ENCODE results near the gene ECHS1.

The ECHS1 gene

DNA sequence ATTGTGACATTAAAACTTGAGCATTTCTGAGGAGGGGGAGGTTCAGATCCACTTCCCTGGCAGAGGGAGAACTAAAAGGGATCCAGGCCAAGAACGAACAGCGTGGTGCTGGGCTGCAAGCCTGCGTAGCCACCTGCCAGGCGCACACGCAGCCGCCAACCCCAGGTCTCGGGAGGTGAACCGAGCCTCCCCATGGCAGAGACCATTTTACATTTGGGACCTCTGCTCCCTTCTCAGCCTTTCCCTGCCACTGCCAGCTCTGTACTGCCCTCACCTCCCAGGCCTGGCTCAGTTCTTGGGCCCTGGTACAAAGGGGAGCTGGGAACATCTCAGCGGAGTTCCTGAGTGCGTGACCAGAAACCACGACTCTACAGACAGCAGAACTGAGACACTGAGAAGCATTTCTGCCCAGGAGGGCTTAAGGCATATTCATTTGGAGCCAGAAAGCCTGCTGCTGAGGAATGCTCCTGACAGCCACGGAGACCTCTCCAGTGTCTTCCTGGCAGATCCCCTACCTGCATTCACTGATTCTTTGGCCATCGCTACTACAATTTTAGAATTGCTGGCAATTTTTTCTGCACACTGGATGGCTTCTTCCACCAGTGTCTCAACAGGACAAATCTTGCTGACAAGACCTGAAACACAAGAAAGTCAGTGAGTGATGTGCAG, 7.6 kb downstream of the ECHS1 start:
- no peak for DNase-seq (ENCODE audit: extremely low read depth, low read depth)
- TF ChIP-seq, protein P1, sequence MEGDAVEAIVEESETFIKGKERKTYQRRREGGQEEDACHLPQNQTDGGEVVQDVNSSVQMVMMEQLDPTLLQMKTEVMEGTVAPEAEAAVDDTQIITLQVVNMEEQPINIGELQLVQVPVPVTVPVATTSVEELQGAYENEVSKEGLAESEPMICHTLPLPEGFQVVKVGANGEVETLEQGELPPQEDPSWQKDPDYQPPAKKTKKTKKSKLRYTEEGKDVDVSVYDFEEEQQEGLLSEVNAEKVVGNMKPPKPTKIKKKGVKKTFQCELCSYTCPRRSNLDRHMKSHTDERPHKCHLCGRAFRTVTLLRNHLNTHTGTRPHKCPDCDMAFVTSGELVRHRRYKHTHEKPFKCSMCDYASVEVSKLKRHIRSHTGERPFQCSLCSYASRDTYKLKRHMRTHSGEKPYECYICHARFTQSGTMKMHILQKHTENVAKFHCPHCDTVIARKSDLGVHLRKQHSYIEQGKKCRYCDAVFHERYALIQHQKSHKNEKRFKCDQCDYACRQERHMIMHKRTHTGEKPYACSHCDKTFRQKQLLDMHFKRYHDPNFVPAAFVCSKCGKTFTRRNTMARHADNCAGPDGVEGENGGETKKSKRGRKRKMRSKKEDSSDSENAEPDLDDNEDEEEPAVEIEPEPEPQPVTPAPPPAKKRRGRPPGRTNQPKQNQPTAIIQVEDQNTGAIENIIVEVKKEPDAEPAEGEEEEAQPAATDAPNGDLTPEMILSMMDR (IDR thresholded peaks at IDR 0.05; ENCODE audit: low read depth, low read length): no peak

DNA sequence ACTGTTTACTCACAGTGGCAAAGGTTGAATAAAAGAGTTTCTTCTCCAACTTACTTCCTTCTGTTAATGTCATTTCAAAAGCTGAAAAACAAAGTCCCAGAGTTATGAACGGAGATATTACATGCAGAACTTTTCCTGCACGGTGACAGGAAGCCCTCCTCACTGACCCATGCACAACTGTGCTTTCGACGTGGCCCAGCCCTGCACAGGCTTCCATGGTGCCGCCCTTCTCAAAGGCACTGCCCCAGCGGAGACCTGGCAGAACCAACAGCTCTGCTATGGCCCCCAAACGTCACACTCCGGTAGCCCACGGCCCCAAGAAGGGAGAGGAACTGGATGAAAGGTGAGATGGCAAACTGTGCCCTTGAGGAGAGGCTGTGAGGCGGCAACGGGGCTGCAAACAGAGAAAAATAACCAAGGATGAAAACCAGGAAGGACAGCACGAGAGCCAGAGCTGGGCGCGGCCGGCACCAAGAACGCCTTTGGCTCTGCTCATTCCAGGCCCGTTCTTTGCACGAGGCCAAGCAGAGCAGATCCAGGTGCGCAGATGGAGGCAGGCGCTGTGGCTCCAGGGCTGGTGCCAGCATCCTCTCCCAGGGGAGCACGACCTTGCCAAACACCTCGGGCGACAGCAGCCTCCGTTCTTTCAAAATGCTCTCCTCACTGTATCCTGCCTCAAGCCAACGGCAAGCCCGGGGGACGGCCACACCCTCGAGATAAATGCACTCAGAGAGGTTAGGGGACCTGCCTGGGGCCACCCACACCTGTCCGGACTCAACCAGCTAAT, 8.3 kb downstream of the ECHS1 start:
- TF ChIP-seq, protein P1 (IDR thresholded peaks at IDR 0.05; ENCODE audit: low read depth, low read length): no peak
- no peak for DNase-seq (ENCODE audit: extremely low read depth, low read depth)

DNA sequence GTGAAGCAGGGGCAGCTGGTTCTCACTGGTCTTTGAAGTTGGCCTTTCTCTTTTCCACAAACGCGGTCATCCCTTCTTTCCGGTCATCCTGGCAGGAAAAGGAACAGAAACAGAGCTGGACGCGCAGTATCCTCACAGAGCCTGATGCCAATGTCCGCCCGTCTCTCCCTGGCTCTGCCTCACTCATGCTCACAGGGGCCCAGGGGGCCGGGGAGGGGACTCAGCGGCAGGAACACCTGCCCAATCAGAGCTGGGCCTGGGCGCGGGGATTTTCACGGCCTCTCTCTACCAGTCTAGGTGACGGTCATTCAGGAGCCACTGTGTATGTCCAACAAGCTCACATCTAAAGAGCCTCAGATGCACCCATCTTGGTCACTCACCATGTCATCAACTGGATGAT, 10.3 kb downstream of the ECHS1 start:
- DNase-seq (ENCODE audit: extremely low read depth, low read depth): no peak
- TF ChIP-seq, protein P1 (IDR thresholded peaks at IDR 0.05; ENCODE audit: low read depth, low read length): no peak

DNA sequence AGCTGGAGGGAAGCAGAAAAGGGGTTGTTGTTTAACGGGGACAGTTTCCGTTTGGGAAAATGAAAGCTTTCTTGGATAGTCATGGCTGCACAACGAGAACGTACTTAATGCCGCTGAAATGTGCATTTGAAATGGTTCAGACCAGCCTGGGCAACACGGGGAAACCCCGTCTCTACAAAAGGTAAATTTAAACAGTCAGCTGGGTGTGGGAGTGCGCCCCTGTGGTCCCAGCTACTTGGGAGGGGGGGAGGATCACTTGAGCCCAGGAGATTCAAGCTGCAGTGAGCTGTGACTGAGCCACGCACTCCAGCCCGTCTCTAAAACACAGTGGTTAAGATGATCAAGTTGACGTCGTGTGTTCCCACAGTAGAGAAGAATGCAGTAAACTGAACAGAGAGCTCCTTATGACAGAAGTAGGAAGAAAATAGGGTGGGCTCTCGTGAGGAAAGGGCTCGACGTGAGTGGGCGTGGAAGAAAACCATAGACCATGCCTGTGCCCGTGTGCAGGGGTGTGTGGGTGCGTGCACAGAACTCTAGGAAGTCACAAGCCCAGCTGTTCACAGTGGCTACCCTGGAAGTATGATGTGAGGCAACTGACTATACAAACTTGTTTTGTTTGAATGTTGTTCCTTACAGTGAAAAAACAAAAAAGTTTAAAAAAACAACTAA, 11.2 kb downstream of the ECHS1 start:
- DNase-seq (ENCODE audit: extremely low read depth, low read depth): no peak
- TF ChIP-seq, protein P1 (IDR thresholded peaks at IDR 0.05; ENCODE audit: low read depth, low read length): no peak

DNA sequence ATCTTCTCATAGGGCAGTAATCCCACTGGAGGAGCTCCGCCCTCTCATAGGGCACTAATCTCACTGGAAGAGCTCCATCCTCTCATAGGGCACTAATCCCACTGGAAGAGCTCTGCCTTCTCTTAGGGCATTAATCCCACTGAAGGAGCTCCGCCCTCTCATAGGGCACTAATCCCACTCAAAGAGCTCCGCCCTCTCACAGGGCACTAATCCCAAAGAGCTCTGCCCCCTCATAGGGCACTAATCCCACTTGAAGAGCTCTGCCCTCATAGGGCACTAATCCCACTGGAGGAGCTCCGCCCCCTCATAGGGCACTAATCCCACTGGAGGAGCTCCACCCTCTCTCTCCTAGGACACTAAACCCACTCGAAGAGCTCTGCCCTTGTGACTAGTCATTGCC, 11.9 kb downstream of the ECHS1 start:
- TF ChIP-seq, protein P1 (IDR thresholded peaks at IDR 0.05; ENCODE audit: low read depth, low read length): no peak

DNA sequence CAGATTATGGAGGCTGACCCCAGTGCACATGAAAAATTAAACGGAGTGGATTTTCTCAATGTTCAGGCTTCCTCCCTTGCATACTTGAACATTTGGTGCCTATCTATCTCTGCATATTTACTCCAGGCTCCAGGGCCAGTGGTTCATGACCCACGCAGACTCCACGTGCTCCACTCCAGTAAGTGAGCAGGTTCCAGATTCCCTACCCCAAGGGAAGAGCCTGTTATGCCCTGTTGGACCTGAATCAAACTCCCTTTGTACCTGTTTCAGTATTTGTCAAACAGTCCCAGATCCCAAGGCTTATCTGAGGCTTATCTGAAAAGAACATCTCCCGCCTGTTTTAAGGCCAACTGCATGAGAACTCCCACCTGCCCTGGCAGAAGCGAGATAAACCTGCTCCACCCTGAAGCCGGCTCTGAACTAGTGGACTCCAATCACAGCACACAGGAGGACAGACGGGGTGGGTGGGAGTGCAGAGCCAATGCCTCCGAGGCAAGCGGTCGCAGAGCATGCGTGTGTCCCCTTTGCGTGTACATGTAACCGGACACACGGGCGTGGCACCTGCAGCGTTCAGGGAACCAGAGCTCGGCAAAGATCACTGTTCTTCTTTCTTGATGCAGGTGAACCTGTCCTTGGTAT, 13.1 kb downstream of the ECHS1 start:
- TF ChIP-seq, protein P1 (IDR thresholded peaks at IDR 0.05; ENCODE audit: low read depth, low read length): no peak
- no peak for DNase-seq (ENCODE audit: extremely low read depth, low read depth)

More for the DNA sequence above, 11.9 kb downstream of the ECHS1 start:
- no peak for DNase-seq (ENCODE audit: extremely low read depth, low read depth)

Measured in AG09319 (cell line).